ENCODE measurements around the gene RNFT2.

Gene RNFT2

DNA sequence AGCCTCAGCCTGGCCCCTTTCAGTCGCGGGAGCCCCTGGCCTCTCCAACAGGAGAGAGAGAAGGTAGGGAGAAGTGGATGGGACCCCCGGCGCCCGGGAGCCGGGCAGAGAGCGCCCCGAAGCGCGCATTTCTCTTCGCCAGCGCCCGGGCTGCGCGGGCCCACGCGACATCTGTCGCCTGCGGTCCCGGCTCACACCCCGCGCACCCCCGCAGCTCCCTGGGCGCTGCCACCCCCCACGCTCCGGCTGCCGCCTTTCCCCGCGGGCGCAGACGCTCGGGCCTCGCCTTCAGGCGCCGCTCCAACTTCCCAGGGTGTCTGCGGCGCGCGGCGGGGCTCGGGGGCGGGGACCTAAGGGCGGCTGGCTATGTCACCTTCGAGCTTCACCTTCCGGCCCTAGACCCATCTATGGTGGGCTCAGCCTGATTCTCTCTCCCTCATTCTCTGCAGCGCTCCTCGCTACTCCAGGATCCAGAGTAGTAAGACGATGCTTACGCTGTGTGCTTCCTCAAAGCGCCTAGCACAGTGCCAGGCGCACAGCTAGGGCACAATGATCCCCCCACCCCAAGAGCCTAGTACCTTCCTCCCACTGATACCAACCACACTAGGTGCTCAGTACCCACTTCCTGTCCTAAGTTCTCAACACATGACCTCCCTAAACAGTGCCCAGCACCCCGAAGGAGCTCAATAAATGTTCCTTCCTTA lies 141.5 kb downstream of the RNFT2 start:
- peak; percentile 44 for DNase-seq (ENCODE audit: low spot score)
- TF ChIP-seq, protein P1, sequence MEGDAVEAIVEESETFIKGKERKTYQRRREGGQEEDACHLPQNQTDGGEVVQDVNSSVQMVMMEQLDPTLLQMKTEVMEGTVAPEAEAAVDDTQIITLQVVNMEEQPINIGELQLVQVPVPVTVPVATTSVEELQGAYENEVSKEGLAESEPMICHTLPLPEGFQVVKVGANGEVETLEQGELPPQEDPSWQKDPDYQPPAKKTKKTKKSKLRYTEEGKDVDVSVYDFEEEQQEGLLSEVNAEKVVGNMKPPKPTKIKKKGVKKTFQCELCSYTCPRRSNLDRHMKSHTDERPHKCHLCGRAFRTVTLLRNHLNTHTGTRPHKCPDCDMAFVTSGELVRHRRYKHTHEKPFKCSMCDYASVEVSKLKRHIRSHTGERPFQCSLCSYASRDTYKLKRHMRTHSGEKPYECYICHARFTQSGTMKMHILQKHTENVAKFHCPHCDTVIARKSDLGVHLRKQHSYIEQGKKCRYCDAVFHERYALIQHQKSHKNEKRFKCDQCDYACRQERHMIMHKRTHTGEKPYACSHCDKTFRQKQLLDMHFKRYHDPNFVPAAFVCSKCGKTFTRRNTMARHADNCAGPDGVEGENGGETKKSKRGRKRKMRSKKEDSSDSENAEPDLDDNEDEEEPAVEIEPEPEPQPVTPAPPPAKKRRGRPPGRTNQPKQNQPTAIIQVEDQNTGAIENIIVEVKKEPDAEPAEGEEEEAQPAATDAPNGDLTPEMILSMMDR (IDR thresholded peaks at IDR 0.05; ENCODE audit: extremely low read depth, missing control alignments), result no peak

DNA sequence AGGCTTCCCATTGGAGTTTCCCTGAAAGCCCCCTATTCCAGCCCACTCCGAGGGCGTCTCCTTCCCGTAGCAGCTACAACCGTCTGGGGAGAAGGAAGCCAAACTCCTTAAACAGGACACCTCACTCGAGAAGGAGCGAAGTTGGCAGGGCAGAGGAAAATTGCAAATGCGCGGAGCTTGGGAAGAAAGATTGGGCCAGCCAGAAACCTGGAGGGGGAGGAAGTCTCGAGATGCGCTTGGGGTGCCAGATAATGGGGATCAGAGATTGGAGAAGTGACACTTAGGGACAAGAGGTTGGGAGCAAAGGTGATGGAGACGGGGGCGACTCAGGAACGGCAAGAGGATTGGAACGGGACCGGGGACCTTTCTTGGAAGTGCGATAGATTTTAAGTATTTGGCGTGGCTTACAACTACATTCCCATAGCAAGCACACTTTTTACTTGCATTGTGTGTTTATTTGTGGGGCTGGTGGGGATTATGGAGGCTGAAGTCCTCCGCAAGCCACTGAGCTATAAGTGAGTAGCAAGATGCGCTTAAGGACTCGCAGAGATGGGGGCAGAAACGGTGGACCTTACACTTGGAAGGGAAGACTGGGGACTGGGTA lies 142.2 kb downstream of the RNFT2 start:
- TF ChIP-seq, protein P1 (IDR thresholded peaks at IDR 0.05; ENCODE audit: extremely low read depth, missing control alignments), result no peak
- DNase-seq (ENCODE audit: low spot score), result no peak

DNA sequence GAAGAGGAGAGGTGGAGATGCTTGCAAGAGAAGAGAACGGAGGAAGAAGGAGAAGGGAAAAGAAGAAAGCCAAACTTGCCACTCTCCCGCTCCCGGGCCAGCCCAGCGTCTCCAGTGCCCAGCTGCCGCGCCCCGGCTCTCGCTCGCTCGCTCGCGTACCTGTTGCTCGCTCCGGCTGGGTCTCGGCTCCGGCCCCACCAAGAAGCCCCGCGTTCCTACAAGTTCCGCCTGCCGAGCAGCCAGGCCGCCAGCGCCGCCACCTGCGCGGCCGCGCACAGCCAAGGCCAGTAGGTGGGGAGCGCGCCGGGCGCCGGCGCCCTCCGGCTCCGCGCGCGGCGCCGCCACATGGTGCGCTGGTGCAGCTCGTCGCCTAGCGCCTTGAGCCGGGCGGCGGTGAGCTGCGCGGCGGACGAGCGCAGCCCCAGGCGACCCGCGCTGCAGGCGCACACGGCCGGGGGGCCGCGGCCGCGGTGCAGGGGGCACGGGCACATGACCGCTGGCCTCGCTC lies 142.8 kb downstream of the RNFT2 start:
- TF ChIP-seq, protein P1 (IDR thresholded peaks at IDR 0.05; ENCODE audit: extremely low read depth, missing control alignments), result no peak
- peak; percentile 85 for DNase-seq (ENCODE audit: low spot score)

DNA sequence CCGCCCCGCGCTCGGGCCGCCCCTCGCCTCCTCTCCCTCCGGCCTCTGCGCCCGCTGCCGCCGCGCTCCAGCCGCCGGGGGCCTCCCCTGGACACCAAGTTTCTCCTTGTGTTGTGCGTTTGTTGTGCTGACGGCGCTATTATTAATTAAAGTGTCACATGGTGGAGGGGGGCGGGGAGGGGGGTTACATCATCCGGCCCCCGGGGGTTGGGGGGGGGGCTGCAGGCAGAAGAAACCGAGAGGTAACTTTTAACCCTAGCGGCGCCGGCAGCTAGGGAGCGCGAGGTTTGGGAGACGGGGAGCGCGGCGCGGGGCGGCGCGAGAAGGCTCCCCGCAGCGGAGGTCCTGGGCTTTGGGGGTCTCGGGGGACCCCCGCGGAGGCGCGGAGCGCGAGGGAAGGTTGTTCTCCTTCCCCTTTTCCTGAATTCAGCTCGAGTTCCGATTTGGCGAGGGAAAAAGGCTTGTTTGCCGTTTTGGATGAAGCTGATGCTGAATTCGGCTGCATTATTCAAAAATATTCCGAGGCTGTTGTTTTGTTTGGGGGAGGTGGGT lies 143.3 kb downstream of the RNFT2 start, which contains the start of gene HRK:
TSS of gene HRK (minus strand) at position 117 of the 552 bp plus-strand sequence. CDS start 134 bp downstream, outside the sequence.
- TF ChIP-seq, protein P1 (IDR thresholded peaks at IDR 0.05; ENCODE audit: extremely low read depth, missing control alignments), result no peak
- DNase-seq (ENCODE audit: low spot score), result no peak

DNA sequence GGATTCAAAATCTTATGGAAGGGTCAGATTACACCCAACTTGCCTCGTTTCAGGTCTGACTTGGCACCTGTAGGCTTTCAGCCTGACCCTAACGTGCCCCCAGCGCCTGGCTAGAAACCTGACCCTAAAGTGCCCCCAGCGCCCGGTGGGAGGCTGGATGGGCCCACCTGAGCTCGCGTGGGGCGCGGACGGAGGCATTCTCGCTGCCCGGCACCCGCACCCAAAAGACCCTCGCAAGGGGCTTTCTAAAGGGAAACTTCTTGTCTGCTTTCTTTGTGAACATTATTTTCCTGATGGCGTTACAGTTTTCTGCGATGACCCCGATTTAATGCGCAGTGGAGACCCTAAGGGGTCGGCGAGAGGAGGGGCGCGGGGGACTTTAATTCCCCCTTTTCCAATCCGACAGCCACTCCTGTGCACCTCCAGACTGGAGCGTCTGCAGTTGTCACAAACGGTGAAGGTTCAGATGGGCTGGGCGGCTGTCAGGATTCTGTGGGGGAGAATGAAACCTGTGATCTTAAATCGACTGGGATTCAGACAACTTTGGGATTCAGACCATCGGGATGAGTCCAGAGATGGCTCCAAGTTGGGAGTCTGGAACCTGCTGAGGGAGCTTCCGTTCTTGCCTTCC lies 143.9 kb downstream of the RNFT2 start:
- TF ChIP-seq, protein P1 (IDR thresholded peaks at IDR 0.05; ENCODE audit: extremely low read depth, missing control alignments), result no peak
- DNase-seq (ENCODE audit: low spot score), result no peak

DNA sequence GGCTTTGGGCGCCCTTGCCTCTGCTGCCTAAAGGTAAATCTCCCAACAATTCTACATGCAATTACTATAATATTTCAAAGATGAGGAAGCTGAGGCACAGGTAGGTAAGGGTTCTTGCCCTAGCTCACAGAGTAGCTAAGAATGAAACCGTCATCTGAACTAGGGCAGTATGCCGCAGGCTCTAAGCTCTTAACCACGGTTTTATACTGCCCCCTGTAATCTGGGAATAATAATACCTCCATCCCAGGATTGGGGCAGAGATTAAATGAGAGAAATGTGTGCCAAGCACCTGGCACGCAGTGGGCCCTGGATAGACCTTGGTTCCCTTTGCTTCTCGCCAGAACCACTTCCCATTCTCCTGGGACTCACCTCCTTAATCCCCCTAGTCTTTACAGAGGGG lies 144.6 kb downstream of the RNFT2 start:
- DNase-seq (ENCODE audit: low spot score), result peak; percentile 49
- TF ChIP-seq, protein P1 (IDR thresholded peaks at IDR 0.05; ENCODE audit: extremely low read depth, missing control alignments), result no peak

DNA sequence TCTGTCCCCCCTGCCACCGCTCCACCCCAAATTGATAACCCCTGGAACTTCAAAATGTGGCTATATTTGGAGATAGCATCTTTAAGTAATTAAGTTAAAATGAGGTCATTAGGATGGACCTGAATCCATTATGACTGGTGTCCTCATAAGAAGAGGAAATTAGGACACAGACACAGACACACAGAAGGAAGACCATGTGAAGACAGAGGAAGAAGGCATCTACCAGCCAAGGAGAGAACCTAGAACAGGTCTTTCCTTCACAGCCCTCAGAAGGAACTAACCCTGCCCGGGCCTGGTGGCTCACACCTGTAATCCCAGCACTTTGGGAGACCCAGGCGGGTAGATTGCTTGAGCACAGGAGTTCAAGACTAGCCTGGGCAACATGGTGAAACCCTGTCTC lies 146.8 kb downstream of the RNFT2 start:
- TF ChIP-seq, protein P1 (IDR thresholded peaks at IDR 0.05; ENCODE audit: extremely low read depth, missing control alignments), result no peak
- no peak for DNase-seq (ENCODE audit: low spot score)
